GM18873 (cell line): ENCODE data around the gene FADS1.
A peak's percentile ranks its signal among the peaks of the same experiment; 100 is the strongest.

Experiments
- ATAC-seq: cut with Tn5 transposase; IDR thresholded peaks from one replicate; pipeline ENCODE4 v1.9.1; 2021; ENCODE audit warnings: mild to moderate bottlenecking, moderate library complexity, moderate number of reproducible peaks; ENCODE audit not compliant: unreplicated experiment, low FRiP score

The FADS1 gene

GRCh38 chr11:61797263-61797944, 19.4 kb downstream of the FADS1 start:
- no peak for ATAC-seq

DNA sequence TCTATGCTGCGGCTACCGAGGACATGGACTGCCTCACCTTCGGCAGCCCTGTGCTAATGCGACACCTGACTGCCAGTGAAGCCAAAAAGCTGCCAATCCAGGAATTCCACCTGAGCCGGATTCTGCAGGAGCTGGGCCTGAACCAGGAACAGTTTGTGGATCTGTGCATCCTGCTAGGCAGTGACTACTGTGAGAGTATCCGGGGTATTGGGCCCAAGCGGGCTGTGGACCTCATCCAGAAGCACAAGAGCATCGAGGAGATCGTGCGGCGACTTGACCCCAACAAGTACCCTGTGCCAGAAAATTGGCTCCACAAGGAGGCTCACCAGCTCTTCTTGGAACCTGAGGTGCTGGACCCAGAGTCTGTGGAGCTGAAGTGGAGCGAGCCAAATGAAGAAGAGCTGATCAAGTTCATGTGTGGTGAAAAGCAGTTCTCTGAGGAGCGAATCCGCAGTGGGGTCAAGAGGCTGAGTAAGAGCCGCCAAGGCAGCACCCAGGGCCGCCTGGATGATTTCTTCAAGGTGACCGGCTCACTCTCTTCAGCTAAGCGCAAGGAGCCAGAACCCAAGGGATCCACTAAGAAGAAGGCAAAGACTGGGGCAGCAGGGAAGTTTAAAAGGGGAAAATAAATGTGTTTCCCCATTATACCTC, 20.8 kb downstream of the FADS1 start:
- no peak for ATAC-seq

- no peak for ATAC-seq
Observed at GRCh38 chr11:61795459-61795858, 21.3 kb downstream of the FADS1 start.

DNA sequence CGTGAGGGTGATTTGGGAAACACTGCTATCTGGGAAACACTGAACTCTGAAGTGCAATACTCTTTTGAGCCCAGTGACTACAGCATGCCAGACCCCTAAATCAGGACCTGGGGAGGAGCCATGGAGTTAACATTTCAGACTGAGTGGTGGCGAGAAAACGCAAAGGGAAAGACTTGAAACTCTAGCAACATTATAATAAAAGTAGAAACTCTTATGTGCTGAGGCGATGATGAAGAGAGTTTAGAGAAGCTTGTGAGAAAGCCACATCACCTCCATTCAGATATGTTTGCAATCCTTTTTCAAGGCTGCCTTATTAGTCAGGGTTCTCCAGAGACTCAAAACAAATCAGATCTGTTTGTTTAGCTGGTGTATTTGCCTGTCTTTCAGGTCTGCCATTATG, 22.2 kb downstream of the FADS1 start:
- no peak for ATAC-seq

GRCh38 chr11:61793829-61794204, 23.0 kb downstream of the FADS1 start:
- ATAC-seq = no peak

- no peak for ATAC-seq
Observed at GRCh38 chr11:61793083-61793828, 23.5 kb downstream of the FADS1 start.

DNA sequence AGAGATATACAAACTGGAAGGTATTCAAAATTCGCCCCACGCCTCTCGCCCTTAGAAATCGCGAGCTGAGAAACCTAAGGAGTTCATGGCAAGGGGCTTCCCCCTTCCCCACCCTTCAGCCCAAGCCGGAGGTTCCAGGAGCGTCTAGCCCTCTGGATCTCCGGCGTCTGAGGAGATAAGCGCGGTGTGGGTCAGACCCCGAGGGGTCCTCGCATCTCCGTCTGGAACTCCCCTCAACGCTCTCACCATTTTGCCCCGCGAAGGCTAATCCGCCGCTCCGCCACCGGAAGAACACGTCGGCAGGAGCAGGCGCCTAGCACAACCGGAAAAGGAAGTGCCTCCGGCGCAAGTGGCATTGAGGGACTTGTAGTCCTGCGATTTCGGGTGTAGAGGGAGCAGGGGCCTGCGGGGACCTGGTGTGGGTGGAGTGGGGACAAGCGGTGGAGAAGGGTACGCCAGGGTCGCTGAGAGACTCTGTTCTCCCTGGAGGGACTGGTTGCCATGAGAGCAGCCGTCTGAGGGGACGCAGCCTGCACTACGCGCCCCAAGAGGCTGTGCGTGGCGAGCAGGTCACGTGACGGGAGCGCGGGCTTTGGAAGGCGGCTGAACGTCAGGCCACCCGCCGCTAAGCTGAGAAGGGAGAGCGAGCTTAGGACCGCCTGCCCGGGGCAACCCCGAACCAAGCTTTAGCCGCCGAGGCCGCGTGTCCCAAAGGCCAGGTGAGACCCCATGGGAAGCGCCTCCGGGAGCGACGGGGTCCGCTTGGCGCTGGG, 24.3 kb downstream of the FADS1 start, which contains the start of the genes FEN1 and TMEM258:
FEN1 (plus strand) TSS at position 602 of the 773 bp plus-strand sequence. CDS start 2,451 bp downstream, outside the sequence.
TMEM258 (minus strand) TSS at position 290 of the 773 bp plus-strand sequence; CDS start at position 249, 41 bp downstream.
- ATAC-seq = peak; percentile 76

GRCh38 chr11:61791737-61792309, 25.0 kb downstream of the FADS1 start:
- no peak for ATAC-seq

DNA sequence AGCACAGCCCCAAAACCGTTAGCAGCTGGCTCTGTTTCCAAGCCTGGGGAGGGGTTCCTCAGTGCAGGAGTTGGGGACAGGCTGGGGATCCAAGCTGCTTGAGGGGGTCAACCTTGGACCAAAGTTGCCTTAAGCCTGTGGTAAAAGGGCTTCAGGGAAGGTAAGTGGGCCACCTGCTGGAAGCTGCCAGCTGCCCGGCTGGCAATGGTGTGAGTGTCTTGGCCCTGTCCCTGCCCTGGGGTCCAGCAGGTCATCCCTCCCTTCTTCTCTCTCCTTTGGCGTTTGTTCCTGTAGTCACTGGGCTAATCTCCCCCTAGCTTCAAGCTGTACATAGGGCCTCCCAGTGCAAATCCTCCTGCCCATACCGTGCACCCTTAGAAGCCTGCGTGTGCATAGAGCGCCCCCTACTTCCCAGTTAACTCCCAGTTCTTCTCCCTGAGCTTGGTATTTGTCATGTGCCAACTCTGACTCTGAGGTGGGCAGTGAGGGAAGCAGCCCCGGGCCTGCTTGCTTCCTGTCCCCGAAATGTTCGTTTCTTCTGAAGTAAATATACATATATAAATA, 28.8 kb downstream of the FADS1 start:
- no peak for ATAC-seq

DNA sequence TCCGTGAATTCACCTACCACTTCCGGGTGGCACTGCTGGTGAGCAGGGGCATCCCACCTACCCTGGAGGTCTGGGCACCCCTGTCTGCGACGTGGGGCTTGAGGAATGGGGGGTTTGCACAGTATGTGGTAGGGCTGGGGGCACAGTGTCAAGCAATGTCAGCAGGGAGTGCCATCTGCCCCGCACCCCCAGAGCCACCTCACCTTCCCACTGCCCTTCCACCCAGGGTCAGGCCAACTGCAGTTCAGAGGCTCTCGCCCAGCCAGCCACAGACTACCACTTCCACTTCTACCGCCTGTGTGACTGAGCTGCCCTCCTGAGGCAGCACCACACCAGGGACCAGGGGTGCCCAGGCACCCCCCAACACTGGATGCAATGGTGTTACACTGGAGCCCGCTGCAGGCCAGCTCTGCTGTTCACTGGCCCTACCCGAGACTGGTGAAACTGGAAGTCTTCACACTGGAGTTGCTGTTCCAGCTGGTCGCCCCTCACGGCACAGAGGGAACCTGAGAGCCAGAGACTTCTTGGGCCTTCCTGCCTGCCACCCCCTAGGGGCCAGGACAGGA, 30.9 kb downstream of the FADS1 start:
- no peak for ATAC-seq

GRCh38 chr11:61784506-61784805, 32.3 kb downstream of the FADS1 start:
- no peak for ATAC-seq

- no peak for ATAC-seq
Observed at GRCh38 chr11:61783717-61784505, 32.9 kb downstream of the FADS1 start.

DNA sequence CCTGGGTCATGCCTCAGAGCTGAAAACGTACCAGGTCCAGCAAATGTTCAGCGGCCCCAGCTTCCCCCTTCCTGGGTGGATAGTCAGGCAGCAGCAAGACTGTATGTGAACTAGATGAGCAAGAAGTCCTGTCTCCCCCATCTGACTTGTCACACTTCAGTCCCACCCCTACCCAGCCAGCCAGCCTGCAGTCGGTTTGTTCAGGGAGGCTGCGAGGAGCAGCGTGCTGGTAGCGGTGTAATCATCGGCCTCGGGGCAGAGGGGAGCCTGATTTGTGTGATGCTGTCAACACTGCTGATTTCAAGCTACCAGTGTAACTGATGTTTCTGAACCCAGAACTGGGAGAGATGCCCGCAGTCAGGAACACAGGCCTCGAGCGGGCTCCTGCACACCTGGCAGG, 34.0 kb downstream of the FADS1 start:
- ATAC-seq = no peak

- ATAC-seq = no peak
Observed at GRCh38 chr11:61782299-61782698, 34.5 kb downstream of the FADS1 start.

GRCh38 chr11:61781585-61781984, 35.2 kb downstream of the FADS1 start:
- ATAC-seq = no peak

- no peak for ATAC-seq
Observed at GRCh38 chr11:61780581-61781162, 36.1 kb downstream of the FADS1 start.

- ATAC-seq = no peak
Observed at GRCh38 chr11:61779666-61780525, 36.9 kb downstream of the FADS1 start.
